GM19324 (cell line): ENCODE measurements around the gene PTPRN2.
"Not testable (repeated sequence)": the region's sequence is repeated elsewhere in the genome, so short reads cannot be mapped to it uniquely, and the experiment has no call there.

Source experiments
- ATAC-seq: cut with Tn5 transposase; IDR thresholded peaks from one replicate; pipeline ENCODE4 v1.9.1; 2021; ENCODE audit warnings: mild to moderate bottlenecking, moderate library complexity; ENCODE audit not compliant: unreplicated experiment, low FRiP score

PTPRN2 gene

DNA sequence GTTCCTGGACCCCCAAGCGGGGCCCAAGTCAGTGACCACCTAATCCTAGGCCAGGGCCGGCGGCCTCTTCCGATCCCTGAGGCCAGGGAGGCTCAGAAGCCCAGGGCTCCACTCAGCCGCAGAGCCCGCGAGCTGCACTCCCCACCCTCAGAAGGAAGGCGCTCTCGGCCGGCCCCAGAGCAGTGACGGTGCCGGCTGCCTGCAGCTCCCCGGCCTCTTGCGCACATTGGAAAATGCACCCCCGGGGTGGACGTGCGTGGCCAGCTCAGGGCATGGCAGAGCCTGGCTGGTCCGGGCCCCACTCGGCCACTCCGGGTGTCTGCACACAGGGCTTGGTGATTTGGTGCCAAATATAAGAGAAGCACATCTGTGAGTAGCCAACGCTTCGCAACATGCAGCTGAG is 269.1 kb downstream of the PTPRN2 start:
- no peak for ATAC-seq

DNA sequence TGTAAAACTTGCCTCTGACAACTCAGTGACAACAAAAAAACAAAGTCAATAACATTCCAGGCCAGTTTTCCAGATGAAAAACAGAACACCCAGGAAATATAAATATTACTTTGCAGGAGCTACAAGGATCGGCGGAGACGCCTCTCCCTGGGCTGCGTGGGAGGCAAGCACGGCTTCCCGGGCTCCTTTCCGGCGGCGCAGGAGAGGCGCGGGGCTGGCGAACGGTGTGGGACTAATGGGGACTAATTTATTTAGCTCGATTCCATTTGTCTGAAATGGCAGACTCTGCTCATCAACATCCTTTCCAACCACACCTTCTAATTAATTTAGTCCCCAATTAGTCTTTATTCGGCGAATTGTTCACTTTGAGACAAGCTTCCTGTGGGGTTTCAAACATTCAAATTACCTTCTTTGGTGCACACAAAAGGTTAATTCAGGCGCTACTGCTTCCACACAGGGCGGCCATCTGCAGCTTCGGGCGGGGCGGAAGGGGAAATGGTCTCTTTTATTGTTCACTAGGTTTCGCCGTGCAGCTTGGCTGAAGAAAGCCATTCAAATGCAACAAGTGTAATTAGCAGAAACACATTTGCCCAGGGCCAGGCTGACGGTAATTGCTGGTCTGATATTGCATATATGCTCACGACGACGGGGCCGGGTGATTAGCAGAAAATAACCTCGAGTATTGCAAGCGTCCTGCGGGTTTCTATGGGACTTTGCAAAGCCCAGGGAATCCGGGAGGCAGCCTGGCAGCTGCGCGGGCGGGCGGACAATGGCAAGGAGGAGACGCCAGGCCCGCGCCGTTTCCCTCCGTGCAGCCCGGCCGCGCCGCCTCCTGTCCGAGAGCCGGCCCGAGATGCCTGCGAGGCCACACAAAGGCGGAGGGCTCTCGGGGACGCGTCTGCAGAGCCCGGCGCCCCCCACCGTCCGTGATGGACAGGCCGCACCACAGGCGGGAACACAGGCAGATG is 270.1 kb downstream of the PTPRN2 start:
- no peak for ATAC-seq

DNA sequence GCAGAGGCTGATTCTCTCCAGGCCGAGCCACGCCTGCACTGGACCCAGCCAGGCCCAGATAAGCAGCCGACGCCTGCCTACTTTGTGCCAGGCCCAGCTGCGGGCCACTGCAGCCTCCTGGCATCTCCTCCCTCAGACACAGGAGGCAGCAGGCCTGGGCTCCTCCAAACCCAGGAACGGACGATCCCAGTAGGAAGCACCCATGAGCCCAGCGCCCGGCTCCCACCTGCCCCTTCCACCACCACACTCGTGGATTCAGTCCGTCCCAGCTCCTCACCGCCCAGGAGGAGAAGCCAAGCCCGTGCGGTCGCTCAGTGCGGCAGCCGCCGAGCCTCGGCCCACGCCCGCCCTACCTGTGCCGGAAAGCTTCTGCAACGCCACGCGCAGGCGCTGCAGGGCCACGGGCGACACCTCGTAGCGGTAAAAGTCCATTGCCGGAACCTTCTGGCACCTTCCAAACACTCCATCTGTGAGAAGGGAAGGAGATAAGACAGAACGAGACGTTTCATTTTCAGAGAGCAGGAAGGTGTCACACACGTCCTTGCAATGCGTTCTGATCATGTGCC is 271.1 kb downstream of the PTPRN2 start:
- no peak for ATAC-seq

DNA sequence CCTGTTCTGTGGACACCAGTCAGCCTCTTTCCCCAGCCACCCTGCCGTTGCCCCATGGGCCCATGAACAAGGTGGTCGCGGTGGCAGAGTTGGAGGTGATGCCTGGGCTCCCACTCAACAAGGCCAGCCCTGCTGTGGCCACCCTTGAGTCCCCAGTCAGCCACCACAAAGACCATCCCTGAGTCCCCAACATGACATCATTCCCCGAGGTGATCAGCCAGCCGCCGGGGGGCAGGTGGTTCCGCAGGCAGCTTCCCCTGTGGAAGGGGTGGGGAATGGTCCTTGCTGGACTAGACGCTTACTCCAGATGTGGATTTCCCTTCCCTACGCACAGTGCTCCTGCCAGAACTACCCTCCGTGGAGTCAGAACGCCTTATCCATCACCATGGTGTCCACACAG is 271.7 kb downstream of the PTPRN2 start:
- ATAC-seq: no peak

DNA sequence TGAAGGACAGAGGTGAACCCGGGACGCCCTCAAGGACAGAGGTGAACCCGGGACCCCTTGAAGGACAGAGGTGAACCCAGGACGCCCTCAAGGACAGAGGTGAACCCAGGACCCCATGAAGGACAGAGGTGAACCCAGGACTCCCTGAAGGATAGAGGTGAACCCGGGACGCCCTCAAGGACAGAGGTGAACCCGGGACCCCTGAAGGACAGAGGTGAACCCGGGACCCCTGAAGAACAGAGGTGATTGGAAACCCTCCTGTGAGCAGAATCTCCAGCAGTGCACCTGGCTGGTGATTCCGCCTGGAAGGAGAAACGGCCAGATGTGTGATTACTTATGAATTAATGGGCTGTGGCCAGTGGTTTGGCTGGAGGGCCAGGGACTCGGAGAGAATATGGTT is 272.3 kb downstream of the PTPRN2 start:
- ATAC-seq: no peak

DNA sequence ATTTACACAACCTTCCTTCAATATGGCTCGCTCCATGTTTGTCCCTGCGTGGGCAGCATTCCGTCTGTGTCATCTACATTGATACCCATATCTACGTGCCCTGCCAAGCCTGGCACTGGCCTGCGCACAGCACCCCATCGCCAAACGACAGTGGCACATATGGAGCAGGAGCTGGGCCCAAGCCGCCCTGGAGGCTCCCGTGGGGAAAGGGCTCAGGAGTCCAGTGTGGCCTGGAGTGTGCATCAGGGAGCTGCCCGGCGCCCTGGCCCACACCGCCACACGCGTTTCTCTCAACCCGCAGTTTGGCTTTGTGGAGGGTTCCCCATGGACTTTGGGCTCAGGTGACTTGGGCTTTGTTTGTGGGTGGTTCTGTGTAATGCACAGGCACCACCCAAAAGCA is 273.2 kb downstream of the PTPRN2 start:
- no peak for ATAC-seq

DNA sequence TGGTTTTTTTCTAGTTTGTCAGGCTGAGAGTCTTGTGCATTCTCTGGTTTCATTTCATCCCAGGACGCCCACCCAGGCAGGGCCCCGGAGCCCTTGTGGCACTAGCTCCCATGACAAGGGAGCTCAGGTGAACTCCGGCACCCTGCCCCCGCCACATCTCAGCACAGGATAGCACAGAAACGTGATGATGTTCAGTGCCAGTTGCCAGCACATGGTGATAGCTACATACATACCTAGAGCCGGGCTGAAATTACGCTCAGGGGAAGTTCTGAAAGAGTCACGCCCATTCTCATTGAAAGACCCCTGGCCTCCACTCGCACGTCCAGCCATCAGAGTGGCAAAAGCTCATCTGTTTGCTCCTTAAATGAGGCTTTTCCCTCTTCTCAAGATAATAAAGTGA is 273.7 kb downstream of the PTPRN2 start:
- ATAC-seq: no peak

DNA sequence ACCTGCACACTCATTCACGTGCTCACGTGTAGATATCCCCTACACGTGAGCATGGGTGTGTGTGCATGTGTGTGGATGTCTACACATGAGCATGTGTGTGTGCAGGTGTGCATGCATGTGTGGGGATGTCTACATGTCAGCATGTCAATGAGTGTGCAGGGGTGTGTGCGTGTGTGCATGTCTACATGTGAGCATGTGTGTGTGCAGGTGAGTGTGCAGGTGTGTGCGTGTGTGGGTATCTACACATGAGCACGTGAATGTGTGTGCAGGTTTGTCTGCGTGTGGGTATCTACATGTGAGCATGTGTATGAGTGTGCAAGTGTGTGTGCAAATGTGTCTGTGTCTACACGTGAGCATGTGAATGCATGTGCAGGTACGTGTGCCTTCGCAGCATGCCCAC is 274.8 kb downstream of the PTPRN2 start:
- ATAC-seq: no peak

DNA sequence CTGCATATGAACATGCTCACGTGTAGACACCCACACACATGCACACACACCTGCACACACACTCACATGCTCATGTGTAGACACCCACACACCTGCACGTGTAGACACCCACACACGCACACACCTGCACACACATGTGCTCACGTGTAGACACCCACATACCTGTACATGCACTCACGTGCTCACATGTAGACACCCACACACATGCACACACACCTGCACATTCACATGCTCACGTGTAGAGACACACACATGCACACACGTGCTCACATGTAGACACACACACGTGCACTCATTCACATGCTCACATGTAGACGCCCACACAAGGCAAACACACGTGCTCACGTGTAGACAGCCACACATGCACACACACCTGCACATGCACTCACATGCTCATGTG is 275.8 kb downstream of the PTPRN2 start:
- no peak for ATAC-seq

DNA sequence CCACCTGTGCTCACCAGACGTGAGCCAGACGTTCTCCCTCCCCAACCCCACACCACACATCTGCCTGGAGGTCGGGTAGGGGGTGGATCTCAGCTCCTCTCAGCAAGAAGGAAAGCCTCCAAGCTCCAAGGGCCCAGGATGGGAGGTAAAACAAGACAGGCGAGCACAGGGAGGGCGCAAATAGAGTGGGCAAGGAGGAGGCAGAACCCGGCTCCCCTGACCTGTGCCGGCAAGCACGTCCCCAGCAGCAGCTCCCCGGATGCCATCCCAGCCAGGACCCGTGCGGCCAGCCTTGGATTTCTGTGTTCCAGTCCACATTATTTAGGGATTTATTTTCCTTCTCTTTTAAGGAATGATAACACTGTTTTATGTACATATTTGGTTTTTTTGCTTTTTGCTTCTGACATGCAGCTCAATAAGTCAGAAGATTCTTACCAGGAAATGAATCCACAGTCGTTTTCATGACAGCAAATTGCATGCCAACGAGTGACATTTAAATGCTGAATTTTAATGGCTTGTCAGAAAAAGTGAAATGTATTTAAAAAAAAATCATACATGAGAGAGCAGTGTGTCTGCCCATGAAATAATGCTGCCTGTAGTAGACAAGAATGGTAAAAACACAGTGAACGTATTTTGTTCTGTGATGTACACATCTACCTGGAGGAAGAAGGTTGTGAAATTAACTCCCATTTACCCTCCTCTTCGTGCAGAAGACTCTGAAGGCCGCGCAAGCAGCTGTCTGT is 276.5 kb downstream of the PTPRN2 start:
- no peak for ATAC-seq

DNA sequence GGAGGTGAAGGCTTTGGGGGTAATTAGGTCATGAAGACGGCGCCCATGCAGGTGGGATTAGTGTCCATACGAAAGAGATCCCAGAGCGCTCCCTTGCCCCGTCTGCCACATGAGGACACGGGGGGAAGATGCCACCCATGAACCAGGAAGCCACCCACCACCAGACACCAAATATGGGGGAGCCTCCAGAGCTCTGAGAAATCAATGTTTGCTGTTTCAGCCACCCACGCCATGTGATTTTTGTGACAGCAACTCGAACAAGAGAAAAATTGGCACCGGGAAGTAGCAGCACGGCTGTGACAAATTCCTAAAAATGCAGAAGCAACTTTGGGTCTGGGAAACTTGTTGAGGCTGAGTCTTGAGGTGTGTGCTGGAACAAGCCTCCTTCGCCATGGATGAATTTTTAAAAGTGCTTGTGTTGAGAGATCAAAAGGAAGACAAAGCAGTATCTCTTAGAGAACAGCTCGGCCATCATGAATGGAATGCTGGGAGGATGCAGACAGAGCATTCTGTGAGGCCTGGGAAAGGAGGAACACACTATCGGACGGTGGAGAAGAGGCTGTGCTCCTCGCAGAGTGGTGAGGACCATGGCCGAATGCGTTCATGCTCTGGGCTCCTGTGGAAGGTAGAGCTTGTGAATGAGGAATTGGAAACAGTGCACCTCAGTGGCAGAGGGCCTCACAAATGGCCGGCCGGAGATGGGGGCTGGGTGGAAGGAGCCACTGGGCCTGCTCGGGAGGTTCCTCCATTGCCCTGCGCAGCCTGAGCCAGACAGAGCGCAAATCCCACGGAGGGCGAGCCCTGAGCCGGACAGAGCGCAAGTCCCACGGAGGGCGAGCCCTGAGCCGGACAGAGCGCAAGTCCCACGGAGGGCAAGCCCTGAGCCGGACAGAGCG is 277.5 kb downstream of the PTPRN2 start:
- ATAC-seq: no peak

DNA sequence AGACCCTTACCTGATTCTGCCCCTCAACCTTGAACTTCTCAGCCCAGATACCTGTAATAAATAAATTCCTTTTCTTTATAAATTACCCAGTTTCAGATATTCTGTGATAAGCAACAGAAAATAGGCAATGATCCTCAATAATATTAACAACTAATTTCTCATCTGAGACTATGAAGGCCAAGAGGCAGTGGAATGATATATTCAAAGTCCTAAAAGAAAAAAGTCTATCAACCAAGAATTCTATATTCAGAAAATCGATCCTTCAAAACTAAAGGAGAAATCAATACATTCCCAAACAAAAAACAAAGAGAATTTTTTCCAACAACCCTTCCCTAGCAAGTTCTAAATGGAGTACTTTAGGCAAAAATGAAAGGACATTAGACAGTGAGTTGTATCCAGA is 279.6 kb downstream of the PTPRN2 start:
- ATAC-seq: no peak

DNA sequence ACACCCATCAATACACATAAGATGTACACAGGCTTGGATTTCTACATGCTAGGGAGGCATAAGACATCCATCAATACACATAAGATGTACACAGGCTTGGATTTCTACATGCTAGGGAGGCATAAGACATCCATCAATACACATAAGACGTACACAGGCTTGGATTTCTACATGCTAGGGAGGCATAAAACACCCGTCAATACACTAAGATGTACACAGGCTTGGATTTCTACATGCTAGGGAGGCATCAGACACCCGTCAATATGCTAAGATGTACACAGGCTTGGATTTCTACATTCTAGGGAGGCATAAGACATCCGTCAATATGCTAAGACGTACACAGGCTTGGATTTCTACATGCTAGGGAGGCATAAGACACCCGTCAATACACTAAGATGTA is 283.6 kb downstream of the PTPRN2 start:
- ATAC-seq: not testable (repeated sequence)

DNA sequence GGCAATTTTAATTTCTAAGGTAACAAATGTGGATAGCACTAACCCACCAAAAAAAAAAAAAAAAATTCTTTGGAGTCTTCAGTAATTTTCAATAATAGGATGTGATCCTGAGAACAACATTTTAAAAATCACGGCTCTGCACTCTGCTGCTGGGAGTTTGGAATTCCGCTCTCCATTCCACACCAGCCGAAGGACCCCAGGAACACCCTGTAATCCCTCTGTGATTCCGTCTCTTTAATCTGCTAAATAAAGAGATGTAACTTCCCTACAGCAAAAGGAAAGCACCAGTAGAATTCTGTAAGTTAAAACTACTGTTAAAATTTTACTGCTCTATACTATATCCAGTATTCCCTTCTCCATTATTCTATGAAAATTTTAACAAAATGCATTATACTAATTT is 284.5 kb downstream of the PTPRN2 start:
- no peak for ATAC-seq

DNA sequence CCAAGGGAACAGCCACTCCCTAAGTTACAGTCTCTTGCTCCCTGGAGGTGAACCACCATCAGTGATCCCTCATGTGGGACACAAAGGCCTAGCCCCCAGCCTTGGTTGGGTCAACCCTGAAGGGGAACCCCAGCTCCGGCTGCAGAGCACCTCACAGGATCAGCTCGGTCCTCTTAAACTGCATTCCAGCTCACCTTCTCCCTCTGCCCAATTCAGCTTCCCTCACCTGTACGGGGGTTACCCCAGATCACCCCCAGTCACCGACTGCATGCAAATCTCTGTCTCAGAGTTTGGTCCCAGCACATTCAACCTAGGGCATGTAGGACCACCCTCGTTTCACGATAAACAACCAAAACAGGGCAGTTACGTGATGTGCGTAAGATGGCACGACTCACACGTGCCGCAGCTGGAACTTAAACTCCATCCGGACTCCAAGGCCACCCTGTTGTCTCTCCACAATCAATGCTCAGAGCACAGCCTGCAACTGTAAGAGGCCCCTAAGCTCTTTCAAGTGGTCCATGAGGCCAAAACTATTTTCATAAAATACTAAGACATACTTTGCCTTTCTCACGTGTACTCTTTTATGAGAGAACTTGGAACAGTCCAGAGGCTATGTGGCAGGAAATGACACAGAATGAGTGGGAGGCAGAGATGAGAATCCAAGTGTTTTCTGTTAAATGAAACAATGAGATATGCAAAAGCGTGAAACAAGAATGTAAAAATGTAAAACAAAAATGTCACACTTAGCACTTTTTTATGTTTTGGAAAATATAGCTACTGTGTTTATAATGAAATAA is 285.2 kb downstream of the PTPRN2 start:
- ATAC-seq: no peak

DNA sequence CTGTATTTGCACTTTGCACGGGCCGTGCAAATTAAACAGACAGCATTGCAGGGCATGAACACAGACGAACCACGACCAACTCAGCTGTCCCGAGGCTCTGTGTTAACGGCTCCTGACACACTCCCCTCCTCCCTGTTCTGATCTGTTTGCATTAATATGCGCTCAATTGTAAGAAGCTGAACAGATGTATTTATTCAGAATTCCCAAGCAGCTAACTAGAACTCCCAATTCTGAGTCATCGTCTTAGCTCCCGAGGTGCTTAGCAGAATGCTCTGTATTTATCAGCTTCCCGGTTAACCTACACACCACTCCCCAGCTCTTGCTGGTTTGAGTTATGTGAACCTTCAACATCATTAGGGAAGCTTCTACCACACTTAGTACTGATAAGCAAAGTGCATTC is 286.4 kb downstream of the PTPRN2 start:
- ATAC-seq: no peak

DNA sequence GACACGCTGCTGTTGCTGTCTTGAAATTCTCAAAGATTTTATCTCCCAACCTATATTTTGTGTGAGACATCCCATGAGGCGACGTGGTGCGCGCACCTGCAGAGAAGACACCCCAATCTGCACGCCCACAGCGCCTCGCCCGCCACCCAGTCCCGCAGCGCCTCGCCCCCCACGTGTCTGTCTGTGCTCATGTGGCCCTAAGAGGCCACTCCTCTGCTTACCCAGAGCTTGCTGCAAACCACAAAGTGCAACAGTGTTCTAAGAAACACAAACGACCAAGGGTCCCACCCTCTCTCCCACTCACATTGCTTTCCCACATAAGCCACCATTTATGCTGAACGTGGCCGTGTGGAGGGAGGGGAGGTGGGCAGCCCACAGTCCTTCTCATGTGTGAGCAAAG is 287.2 kb downstream of the PTPRN2 start:
- no peak for ATAC-seq

DNA sequence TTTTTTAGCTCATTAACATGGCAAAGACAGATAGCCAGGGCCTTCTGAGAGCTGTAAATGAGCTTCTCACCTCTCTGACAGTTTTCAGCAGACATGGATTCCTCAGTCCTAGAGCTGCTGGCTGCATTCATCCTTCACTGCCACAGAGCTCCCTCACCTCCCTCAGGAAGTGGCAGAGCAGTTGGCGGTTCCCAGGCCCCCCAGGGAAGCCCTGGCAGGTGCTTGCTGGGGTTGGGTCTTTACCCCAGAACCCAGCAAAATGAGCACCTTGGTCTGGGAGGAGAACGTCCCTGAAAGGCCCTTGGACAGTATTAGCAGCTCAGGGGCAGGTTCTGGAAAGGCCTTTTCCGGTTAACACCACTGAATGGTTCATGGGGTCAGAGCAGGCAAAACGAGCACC is 288.0 kb downstream of the PTPRN2 start:
- no peak for ATAC-seq

DNA sequence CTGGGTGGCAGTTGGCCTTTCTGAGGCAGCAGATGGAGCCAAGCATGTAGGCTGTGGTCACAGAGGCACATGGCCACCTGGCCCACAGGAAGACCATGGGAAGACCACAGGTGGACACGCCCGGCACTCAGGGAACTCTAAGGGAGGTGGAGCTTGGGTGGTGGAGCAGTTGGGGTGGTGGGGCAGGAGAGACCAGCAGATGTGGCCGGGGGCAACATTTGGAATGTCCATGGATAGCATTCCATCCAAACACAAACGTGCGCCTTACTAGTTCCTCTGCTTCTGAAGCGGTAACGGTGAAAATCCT is 290.9 kb downstream of the PTPRN2 start:
- ATAC-seq: no peak
